ENCODE data around the gene RPS6KA4. TPM values are rescaled to one million over a fixed set of nuclear protein-coding genes. Genes with fewer than 3 reads are reported as not detected.

RPS6KA4 gene
- polyA plus RNA-seq, 4 donors = 27.5 to 33.4 (median 29.3) TPM

GRCh38 chr11:64333556-64333955 is 25.4 kb upstream of the RPS6KA4 start:
- H3K4me1 ChIP-seq (ENCODE audit: control insufficient read depth in 3 of 3, insufficient read depth in 2 of 3, low read depth in 1 of 3, low read length in 2 of 3) = peaks cover 0 to 29% (median 5%) of the 10 kb centered on the region in 3 donors
- FAIRE-seq (no peak), DNase-seq (no peak)
- 82 to 88% (median 85%) methylated on average over 8 of the region's 8 CpGs for WGBS, 3 donors
- H3K36me3 ChIP-seq (ENCODE audit: control insufficient read depth in 3 of 3, insufficient read depth in 2 of 3, low read depth in 1 of 3, low read length in 3 of 3) = no peaks in the 10 kb centered on the region
- no peak overlapping the region for H3K4me3 ChIP-seq (ENCODE audit: low read depth in 1 of 3, low read length in 3 of 3)
- no peak overlapping the region for H3K27ac ChIP-seq (ENCODE audit: low read depth in 1 of 3, low read length in 2 of 3)
- no peaks in the 10 kb centered on the region for H3K27me3 ChIP-seq (ENCODE audit: control insufficient read depth in 3 of 3, insufficient read depth in 3 of 3, low read length in 3 of 3)
- H3K9me3 ChIP-seq (ENCODE audit: control insufficient read depth in 2 of 2, insufficient read depth in 1 of 2, low read depth in 1 of 2, low read length in 1 of 2) = no peaks in the 10 kb centered on the region

- Histone ChIP-seq H3K4me3 (ENCODE audit: low read depth in 1 of 3, low read length in 3 of 3) (no peak overlapping the region), H3K36me3 (ENCODE audit: control insufficient read depth in 3 of 3, insufficient read depth in 2 of 3, low read depth in 1 of 3, low read length in 3 of 3) (no peaks in the 10 kb centered on the region), H3K27me3 (ENCODE audit: control insufficient read depth in 3 of 3, insufficient read depth in 3 of 3, low read length in 3 of 3) (peaks cover 0 to 3% (median 0%) of the 10 kb centered on the region in 3 donors), H3K9me3 (ENCODE audit: control insufficient read depth in 2 of 2, insufficient read depth in 1 of 2, low read depth in 1 of 2, low read length in 1 of 2) (no peaks in the 10 kb centered on the region), H3K4me1 (ENCODE audit: control insufficient read depth in 3 of 3, insufficient read depth in 2 of 3, low read depth in 1 of 3, low read length in 2 of 3) (peaks cover 0 to 19% (median 3%) of the 10 kb centered on the region in 3 donors), H3K27ac (ENCODE audit: low read depth in 1 of 3, low read length in 2 of 3) (peak overlapping the region; percentile 56 to 57 (median 57))
- no peak for FAIRE-seq
- DNase-seq = peak; percentile 94 to 97
- 19 to 50% (median 36%) methylated on average over 13 of the region's 13 CpGs for WGBS, 3 donors
Measured at GRCh38 chr11:64334764-64335735, 23.9 kb upstream of the RPS6KA4 start.

- H3K9me3 ChIP-seq (ENCODE audit: control insufficient read depth in 2 of 2, insufficient read depth in 1 of 2, low read depth in 1 of 2, low read length in 1 of 2) = no peaks in the 10 kb centered on the region
- DNase-seq (no peak), FAIRE-seq (no peak)
- WGBS, 3 donors = 75 to 83% (median 80%) methylated on average over 8 of the region's 8 CpGs
- H3K4me1 ChIP-seq (ENCODE audit: control insufficient read depth in 3 of 3, insufficient read depth in 2 of 3, low read depth in 1 of 3, low read length in 2 of 3) = peaks cover 0 to 27% (median 10%) of the 10 kb centered on the region in 3 donors
- H3K27me3 ChIP-seq (ENCODE audit: control insufficient read depth in 3 of 3, insufficient read depth in 3 of 3, low read length in 3 of 3) = peaks cover 0 to 23% (median 0%) of the 10 kb centered on the region in 3 donors
- H3K27ac ChIP-seq (ENCODE audit: low read depth in 1 of 3, low read length in 2 of 3) = no peak overlapping the region
- no peak overlapping the region for H3K4me3 ChIP-seq (ENCODE audit: low read depth in 1 of 3, low read length in 3 of 3)
- no peaks in the 10 kb centered on the region for H3K36me3 ChIP-seq (ENCODE audit: control insufficient read depth in 3 of 3, insufficient read depth in 2 of 3, low read depth in 1 of 3, low read length in 3 of 3)
Measured at GRCh38 chr11:64337538-64338249, 21.3 kb upstream of the RPS6KA4 start.

GRCh38 chr11:64338716-64339115 is 20.2 kb upstream of the RPS6KA4 start:
- 75 to 81% (median 80%) methylated on average over 4 to 8 of the region's 8 CpGs for WGBS, 3 donors
- H3K27me3 ChIP-seq (ENCODE audit: control insufficient read depth in 3 of 3, insufficient read depth in 3 of 3, low read length in 3 of 3) = peaks cover 0 to 23% (median 0%) of the 10 kb centered on the region in 3 donors
- H3K4me1 ChIP-seq (ENCODE audit: control insufficient read depth in 3 of 3, insufficient read depth in 2 of 3, low read depth in 1 of 3, low read length in 2 of 3) = peaks cover 0 to 37% (median 10%) of the 10 kb centered on the region in 3 donors
- DNase-seq (no peak), FAIRE-seq (no peak)
- H3K9me3 ChIP-seq (ENCODE audit: control insufficient read depth in 2 of 2, insufficient read depth in 1 of 2, low read depth in 1 of 2, low read length in 1 of 2) = no peaks in the 10 kb centered on the region
- H3K36me3 ChIP-seq (ENCODE audit: control insufficient read depth in 3 of 3, insufficient read depth in 2 of 3, low read depth in 1 of 3, low read length in 3 of 3) = peaks cover 0 to under 1% (median 0%) of the 10 kb centered on the region in 3 donors
- no peak overlapping the region for H3K4me3 ChIP-seq (ENCODE audit: low read depth in 1 of 3, low read length in 3 of 3)
- H3K27ac ChIP-seq (ENCODE audit: low read depth in 1 of 3, low read length in 2 of 3) = no peak overlapping the region

GRCh38 chr11:64339286-64339685 is 19.7 kb upstream of the RPS6KA4 start:
- 48 to 56% (median 56%) methylated on average over 4 of the region's 4 CpGs for WGBS, 3 donors
- no peak for DNase-seq
- Histone ChIP-seq H3K4me3 (ENCODE audit: low read depth in 1 of 3, low read length in 3 of 3) (no peak overlapping the region), H3K9me3 (ENCODE audit: control insufficient read depth in 2 of 2, insufficient read depth in 1 of 2, low read depth in 1 of 2, low read length in 1 of 2) (no peaks in the 10 kb centered on the region), H3K36me3 (ENCODE audit: control insufficient read depth in 3 of 3, insufficient read depth in 2 of 3, low read depth in 1 of 3, low read length in 3 of 3) (peaks cover 0 to 4% (median 0%) of the 10 kb centered on the region in 3 donors), H3K27me3 (ENCODE audit: control insufficient read depth in 3 of 3, insufficient read depth in 3 of 3, low read length in 3 of 3) (peaks cover 0 to 23% (median 0%) of the 10 kb centered on the region in 3 donors), H3K4me1 (ENCODE audit: control insufficient read depth in 3 of 3, insufficient read depth in 2 of 3, low read depth in 1 of 3, low read length in 2 of 3) (peaks cover 0 to 42% (median 10%) of the 10 kb centered on the region in 3 donors), H3K27ac (ENCODE audit: low read depth in 1 of 3, low read length in 2 of 3) (peak overlapping the region in 1 of 3 donors; percentile 72)
- FAIRE-seq = no peak

GRCh38 chr11:64339754-64340408 is 19.1 kb upstream of the RPS6KA4 start, which contains the start of gene CCDC88B:
TSS of gene CCDC88B (plus strand) at chr11:64340204. CDS start at chr11:64340267, 63 bp downstream.
- H3K4me1 ChIP-seq (ENCODE audit: control insufficient read depth in 3 of 3, insufficient read depth in 2 of 3, low read depth in 1 of 3, low read length in 2 of 3) = peaks cover 0 to 40% (median 10%) of the 10 kb centered on the region in 3 donors
- peaks cover 0 to 4% (median 0%) of the 10 kb centered on the region in 3 donors for H3K36me3 ChIP-seq (ENCODE audit: control insufficient read depth in 3 of 3, insufficient read depth in 2 of 3, low read depth in 1 of 3, low read length in 3 of 3)
- H3K4me3 ChIP-seq (ENCODE audit: low read depth in 1 of 3, low read length in 3 of 3) = peak within 1 kb of the TSS; percentile 21 to 43 (median 38)
- H3K9me3 ChIP-seq (ENCODE audit: control insufficient read depth in 2 of 2, insufficient read depth in 1 of 2, low read depth in 1 of 2, low read length in 1 of 2) = no peaks in the 10 kb centered on the region
- peak within 1 kb of the TSS in 2 of 3 donors; percentile 25 to 72 for H3K27ac ChIP-seq (ENCODE audit: low read depth in 1 of 3, low read length in 2 of 3)
- DNase-seq (peak in 1 of 2 donors; percentile 56), FAIRE-seq (no peak)
- H3K27me3 ChIP-seq (ENCODE audit: control insufficient read depth in 3 of 3, insufficient read depth in 3 of 3, low read length in 3 of 3) = peaks cover 0 to 23% (median 0%) of the 10 kb centered on the region in 3 donors
- 50 to 61% (median 51%) methylated on average over 15 to 16 of the region's 16 CpGs for WGBS, 3 donors

GRCh38 chr11:64340671-64341335 is 18.2 kb upstream of the RPS6KA4 start:
- Histone ChIP-seq H3K27ac (ENCODE audit: low read depth in 1 of 3, low read length in 2 of 3) (peak overlapping the region in 1 of 3 donors; percentile 62), H3K4me3 (ENCODE audit: low read depth in 1 of 3, low read length in 3 of 3) (peak overlapping the region; percentile 21 to 43 (median 38)), H3K4me1 (ENCODE audit: control insufficient read depth in 3 of 3, insufficient read depth in 2 of 3, low read depth in 1 of 3, low read length in 2 of 3) (peaks cover 0 to 35% (median 10%) of the 10 kb centered on the region in 3 donors), H3K36me3 (ENCODE audit: control insufficient read depth in 3 of 3, insufficient read depth in 2 of 3, low read depth in 1 of 3, low read length in 3 of 3) (peaks cover 0 to 4% (median 0%) of the 10 kb centered on the region in 3 donors), H3K9me3 (ENCODE audit: control insufficient read depth in 2 of 2, insufficient read depth in 1 of 2, low read depth in 1 of 2, low read length in 1 of 2) (no peaks in the 10 kb centered on the region), H3K27me3 (ENCODE audit: control insufficient read depth in 3 of 3, insufficient read depth in 3 of 3, low read length in 3 of 3) (peaks cover 0 to 23% (median 0%) of the 10 kb centered on the region in 3 donors)
- WGBS, 3 donors = 31 to 59% (median 54%) methylated on average over 28 to 33 of the region's 33 CpGs
- no peak for FAIRE-seq
- DNase-seq = peak in 1 of 2 donors; percentile 38

All from small intestine (tissue), 7 donors.